Choroid plexus epithelial cell (primary cell): Measurements from ENCODE around the gene UBASH3B.
"Not testable (repeated sequence)": the region's sequence is repeated elsewhere in the genome, so short reads cannot be mapped to it uniquely, and the experiment has no call there.

Experiments used
- DNase-seq: peaks from one replicate; pipeline ENCODE4 v3.0.0-alpha.2; 2010; ENCODE audit warnings: low read depth
- H3K4me3 ChIP-seq: 2 replicates; pipeline ENCODE4 v1.5.1; 2011; ENCODE audit warnings: low read depth, mild to moderate bottlenecking, control low read depth, low read length, moderate library complexity
- CTCF ChIP-seq: conservative IDR thresholded peaks from 2 replicates; pipeline ENCODE4 v1.5.1; 2011; ENCODE audit warnings: low read depth, mild to moderate bottlenecking, control low read depth, inconsistent platforms, low read length, moderate library complexity

Gene UBASH3B

GRCh38 chr11:122619757-122620156 lies 35.8 kb upstream of the UBASH3B start:
- no peak overlapping the region for H3K4me3 ChIP-seq
- no peak for DNase-seq
- TF ChIP-seq CTCF = no peak

GRCh38 chr11:122625501-122625900 lies 30.0 kb upstream of the UBASH3B start:
- DNase-seq = not testable (repeated sequence)

GRCh38 chr11:122625976-122626665 lies 29.4 kb upstream of the UBASH3B start:
- DNase-seq = no peak
- H3K4me3 ChIP-seq = no peak overlapping the region
- TF ChIP-seq CTCF = no peak

More at GRCh38 chr11:122625501-122625900, 30.0 kb upstream of the UBASH3B start:
- not testable (repeated sequence) for H3K4me3 ChIP-seq

- no peak for TF ChIP-seq CTCF
- no peak overlapping the region for H3K4me3 ChIP-seq
- DNase-seq = no peak
These were observed 27.8 kb upstream of the UBASH3B start for GRCh38 chr11:122627745-122628144.

- H3K4me3 ChIP-seq = no peak overlapping the region
- peak; percentile 83 for DNase-seq
- TF ChIP-seq CTCF = peak; percentile 96
These were observed 26.5 kb upstream of the UBASH3B start for GRCh38 chr11:122628810-122629555.

- DNase-seq = no peak
- no peak for TF ChIP-seq CTCF
These were observed 23.2 kb upstream of the UBASH3B start for GRCh38 chr11:122632181-122632824.

GRCh38 chr11:122633219-122633829 lies 22.2 kb upstream of the UBASH3B start:
- no peak overlapping the region for H3K4me3 ChIP-seq
- DNase-seq = peak; percentile 88
- peak; percentile 73 for TF ChIP-seq CTCF

More at GRCh38 chr11:122632181-122632824, 23.2 kb upstream of the UBASH3B start:
- no peak overlapping the region for H3K4me3 ChIP-seq
